OCI-LY1 (cell line): ENCODE results near the gene SLC8A1.

ENCODE experiments used
- H2AFZ ChIP-seq: fragments of 200-600 bp; sonication (generic), shearing (Covaris generic); 2 replicates; pipeline ENCODE4 v1.6.0; 2014; ENCODE audit warnings: antibody characterized with exemption, mild to moderate bottlenecking, low read length
- H3F3A ChIP-seq: fragments of 200-600 bp; sonication (generic), shearing (Covaris generic); 2 replicates; pipeline ENCODE4 v1.6.0; 2014; ENCODE audit warnings: mild to moderate bottlenecking, antibody characterized with exemption, low read length, moderate library complexity; ENCODE audit not compliant: insufficient read depth
- H3K27ac ChIP-seq: fragments of 200-600 bp; sonication (generic); 2 replicates; pipeline ENCODE4 v1.5.1; 2014; ENCODE audit warnings: low read length, mixed run types, mild to moderate bottlenecking, low read depth; ENCODE audit not compliant: poor library complexity, severe bottlenecking
- H3K27me3 ChIP-seq: fragments of 200-600 bp; sonication (generic); 2 replicates; pipeline ENCODE4 v1.6.0; 2014; ENCODE audit warnings: antibody characterized with exemption, mild to moderate bottlenecking, low read length, moderate library complexity; ENCODE audit not compliant: insufficient read depth
- H3K36me3 ChIP-seq: fragments of 200-600 bp; sonication (generic); 2 replicates; pipeline ENCODE4 v1.6.1; 2014; ENCODE audit warnings: mild to moderate bottlenecking, antibody characterized with exemption, low read length, moderate library complexity, mixed read lengths; ENCODE audit not compliant: insufficient read depth
- H3K4me1 ChIP-seq: fragments of 200-600 bp; sonication (generic); 2 replicates; pipeline ENCODE4 v1.5.1; 2014; ENCODE audit warnings: mild to moderate bottlenecking, low read length, moderate library complexity; ENCODE audit not compliant: insufficient read depth, severe bottlenecking
- H3K4me2 ChIP-seq: fragments of 200-600 bp; sonication (generic), shearing (Covaris generic); 2 replicates; pipeline ENCODE4 v1.6.1; 2014; ENCODE audit warnings: low read length
- H3K4me3 ChIP-seq: fragments of 200-600 bp; sonication (generic); 2 replicates; pipeline ENCODE4 v1.5.1; 2014; ENCODE audit warnings: low read length, low read depth, mild to moderate bottlenecking, mixed read lengths; ENCODE audit not compliant: poor library complexity, severe bottlenecking
- H3K79me2 ChIP-seq: fragments of 200-600 bp; shearing (Covaris generic); 2 replicates; pipeline ENCODE4 v1.6.1; 2016; ENCODE audit warnings: mixed run types, low read length, mixed read lengths; ENCODE audit not compliant: insufficient read depth
- H3K9ac ChIP-seq: fragments of 200-600 bp; sonication (generic), shearing (Covaris generic); 2 replicates; pipeline ENCODE4 v1.6.1; 2014; ENCODE audit warnings: mild to moderate bottlenecking, low read length, mixed read lengths
- H3K9me2 ChIP-seq: fragments of 200-600 bp; sonication (generic), shearing (Covaris generic); 2 replicates; pipeline ENCODE4 v1.6.1; 2014; ENCODE audit warnings: low read depth, mild to moderate bottlenecking, low read length, mixed read lengths
- H3K9me3 ChIP-seq: fragments of 200-600 bp; shearing (Covaris generic); 2 replicates; pipeline ENCODE4 v1.6.1; 2014; ENCODE audit warnings: low read length, mixed read lengths
- H4K20me1 ChIP-seq: fragments of 200-600 bp; sonication (generic), shearing (Covaris generic); 2 replicates; pipeline ENCODE4 v1.6.0; 2016; ENCODE audit warnings: mild to moderate bottlenecking, low read length; ENCODE audit not compliant: insufficient read depth
- CTCF ChIP-seq: fragments of 200-600 bp; sonication (generic), shearing (Covaris generic); IDR thresholded peaks from 2 replicates; pipeline ENCODE4 v1.5.1; 2017; ENCODE audit warnings: mild to moderate bottlenecking, antibody characterized with exemption, low read length, moderate library complexity, mixed read lengths
- EZH2 ChIP-seq: fragments of 200-600 bp; sonication (generic), shearing (Covaris generic); IDR thresholded peaks from 2 replicates; pipeline ENCODE4 v1.8.0; 2017; ENCODE audit warnings: borderline replicate concordance, mixed run types, mild to moderate bottlenecking, antibody characterized with exemption, low read length, moderate library complexity, mixed read lengths

Gene SLC8A1

GRCh38 chr2:40284797-40285196 lies 167.1 kb downstream of the SLC8A1 start:
- Histone ChIP-seq H3K4me3 (no peak overlapping the region), H3K27ac (no peak overlapping the region), H3K9ac (no peak overlapping the region), H3K9me3 (no peaks in the 10 kb centered on the region), H3F3A (no peaks in the 10 kb centered on the region), H3K79me2 (no peaks in the 10 kb centered on the region), H4K20me1 (no peaks in the 10 kb centered on the region), H3K27me3 (no peaks in the 10 kb centered on the region), H3K36me3 (no peaks in the 10 kb centered on the region), H3K4me2 (no peak overlapping the region), H3K4me1 (no peaks in the 10 kb centered on the region), H2AFZ (no peak overlapping the region), H3K9me2 (no peaks in the 10 kb centered on the region)
- no peak for TF ChIP-seq EZH2
- TF ChIP-seq CTCF: no peak

GRCh38 chr2:40283111-40283909 lies 168.6 kb downstream of the SLC8A1 start:
- Histone ChIP-seq H2AFZ (no peak overlapping the region), H3K36me3 (no peaks in the 10 kb centered on the region), H3K27me3 (no peaks in the 10 kb centered on the region), H3F3A (no peaks in the 10 kb centered on the region), H3K9me2 (no peaks in the 10 kb centered on the region), H3K4me3 (no peak overlapping the region), H3K4me1 (no peaks in the 10 kb centered on the region), H3K4me2 (no peak overlapping the region), H4K20me1 (no peaks in the 10 kb centered on the region), H3K79me2 (no peaks in the 10 kb centered on the region), H3K27ac (no peak overlapping the region), H3K9ac (no peak overlapping the region), H3K9me3 (no peaks in the 10 kb centered on the region)
- TF ChIP-seq EZH2: no peak
- no peak for TF ChIP-seq CTCF

- Histone ChIP-seq H3K4me1 (no peaks in the 10 kb centered on the region), H4K20me1 (no peaks in the 10 kb centered on the region), H3K9me2 (no peaks in the 10 kb centered on the region), H3F3A (no peaks in the 10 kb centered on the region), H3K9ac (no peak overlapping the region), H3K9me3 (no peaks in the 10 kb centered on the region), H3K27me3 (no peaks in the 10 kb centered on the region), H2AFZ (no peak overlapping the region), H3K4me2 (no peak overlapping the region), H3K27ac (no peak overlapping the region), H3K79me2 (no peaks in the 10 kb centered on the region), H3K36me3 (no peaks in the 10 kb centered on the region), H3K4me3 (no peak overlapping the region)
- no peak for TF ChIP-seq CTCF
Measured at GRCh38 chr2:40282428-40282827, 169.5 kb downstream of the SLC8A1 start.
